K562 (cell line): ENCODE results near the gene CHRNA10.
"Not testable (repeated sequence)": the region's sequence is repeated elsewhere in the genome, so short reads cannot be mapped to it uniquely, and the experiment has no call there.

Experiments used
- ATF2 ChIP-seq: sonication (generic); formaldehyde crosslinking; IDR thresholded peaks from 2 replicates; pipeline ENCODE4 v1.8.1; 2022; ENCODE audit warnings: missing genetic modification reagents
- KDM1A ChIP-seq, 2 experiments: fragments of 450-650 bp; IDR thresholded peaks; 2 replicates each; pipeline ENCODE4 v1.6.1; 2016; ENCODE audit warnings: mild to moderate bottlenecking in 2 of 2
- ZNF695 ChIP-seq: fragments of 450-650 bp; formaldehyde crosslinking; IDR thresholded peaks from 2 replicates; pipeline ENCODE4 v1.4.0; 2020; ENCODE audit warnings: mild to moderate bottlenecking, moderate library complexity

- not testable (repeated sequence) for TF ChIP-seq ZNF695; KDM1A (IDR thresholded peaks at IDR 0.05); ATF2 (CRISPR knock-in tag)
Observed at GRCh38 chr11:3657331-3657730, 13.9 kb downstream of the CHRNA10 start.
